Tibial nerve (tissue), 4 donors: Measurements from ENCODE around the gene CCDC14.

Experiments
- EP300 ChIP-seq, 2 donors: sonication (generic); formaldehyde crosslinking; IDR thresholded peaks; one replicate each; pipeline ENCODE4 v1.6.1; 2017; ENCODE audit warnings: antibody characterized with exemption in 2 of 2, mild to moderate bottlenecking in 1 of 2
- POLR2A ChIP-seq, 2 donors: fragments of 450-650 bp; IDR thresholded peaks; one replicate each; pipeline ENCODE4 v1.6.1; 2017; ENCODE audit warnings: antibody characterized with exemption in 2 of 2, mild to moderate bottlenecking in 2 of 2, moderate library complexity in 2 of 2
- TF ChIP-seq, protein P1 (sequence below), 5 experiments: fragments of 200-600 bp in 3 of 5; fragments of 450-650 bp in 2 of 5; sonication (generic) in 3 of 5; IDR thresholded peaks; one replicate each; pipeline ENCODE4 v1.5.1; 2016 to 2019; ENCODE audit warnings: antibody characterized with exemption in 5 of 5, mild to moderate bottlenecking in 3 of 5, moderate library complexity in 2 of 5

DNA sequence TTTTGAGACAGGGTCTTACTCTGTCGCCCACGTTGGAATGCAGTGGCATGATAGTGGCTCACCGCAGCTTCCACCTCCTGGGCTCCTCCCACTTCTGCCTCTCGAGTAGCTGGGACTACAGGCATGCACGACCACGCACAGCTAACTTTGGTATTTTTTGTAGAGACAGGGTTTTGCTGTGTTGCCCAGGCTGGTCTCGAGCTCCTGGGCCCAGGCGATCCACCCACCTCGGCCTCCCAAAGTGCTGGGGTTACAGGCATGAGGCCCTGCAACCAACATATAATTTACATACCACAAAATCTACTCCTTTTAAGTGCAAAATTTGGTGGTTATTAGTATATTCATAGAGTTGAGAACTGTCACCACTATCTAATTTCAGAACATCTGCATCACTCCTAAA lies 31.7 kb downstream of the CCDC14 start:
- TF ChIP-seq, protein P1, sequence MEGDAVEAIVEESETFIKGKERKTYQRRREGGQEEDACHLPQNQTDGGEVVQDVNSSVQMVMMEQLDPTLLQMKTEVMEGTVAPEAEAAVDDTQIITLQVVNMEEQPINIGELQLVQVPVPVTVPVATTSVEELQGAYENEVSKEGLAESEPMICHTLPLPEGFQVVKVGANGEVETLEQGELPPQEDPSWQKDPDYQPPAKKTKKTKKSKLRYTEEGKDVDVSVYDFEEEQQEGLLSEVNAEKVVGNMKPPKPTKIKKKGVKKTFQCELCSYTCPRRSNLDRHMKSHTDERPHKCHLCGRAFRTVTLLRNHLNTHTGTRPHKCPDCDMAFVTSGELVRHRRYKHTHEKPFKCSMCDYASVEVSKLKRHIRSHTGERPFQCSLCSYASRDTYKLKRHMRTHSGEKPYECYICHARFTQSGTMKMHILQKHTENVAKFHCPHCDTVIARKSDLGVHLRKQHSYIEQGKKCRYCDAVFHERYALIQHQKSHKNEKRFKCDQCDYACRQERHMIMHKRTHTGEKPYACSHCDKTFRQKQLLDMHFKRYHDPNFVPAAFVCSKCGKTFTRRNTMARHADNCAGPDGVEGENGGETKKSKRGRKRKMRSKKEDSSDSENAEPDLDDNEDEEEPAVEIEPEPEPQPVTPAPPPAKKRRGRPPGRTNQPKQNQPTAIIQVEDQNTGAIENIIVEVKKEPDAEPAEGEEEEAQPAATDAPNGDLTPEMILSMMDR (IDR thresholded peaks at IDR 0.05) = no peak
- TF ChIP-seq POLR2A (IDR thresholded peaks at IDR 0.05) (no peak), EP300 (IDR thresholded peaks at IDR 0.05) (no peak)
